Upper lobe of right lung (tissue), 1 donor: Measurements from ENCODE around the gene ABCG8. TPM values are rescaled to one million over a fixed set of nuclear protein-coding genes. Genes with fewer than 3 reads are reported as not detected.

Experiments
- ATAC-seq: fragments of 200-7000 bp; cut with Tn5 transposase; one replicate; pipeline ENCODE4 v1.9.1; 2020; ENCODE audit warnings: mild to moderate bottlenecking, moderate library complexity
- DNase-seq: peaks from one replicate; pipeline ENCODE4 v3.0.0-alpha.2; 2020
- H3K27ac ChIP-seq: fragments of 200-600 bp; one replicate; pipeline ENCODE4 v1.8.0; 2022
- H3K27me3 ChIP-seq: fragments of 200-600 bp; one replicate; pipeline ENCODE4 v1.8.0; 2022; ENCODE audit warnings: mild to moderate bottlenecking
- H3K36me3 ChIP-seq: fragments of 200-600 bp; one replicate; pipeline ENCODE4 v1.8.0; 2022
- H3K4me1 ChIP-seq: fragments of 200-600 bp; one replicate; pipeline ENCODE4 v1.8.0; 2022
- H3K4me3 ChIP-seq: fragments of 200-600 bp; one replicate; pipeline ENCODE4 v1.8.0; 2022; ENCODE audit warnings: mild to moderate bottlenecking
- H3K9me3 ChIP-seq: fragments of 200-600 bp; one replicate; pipeline ENCODE4 v1.8.0; 2022
- intact Hi-C: fragments of 100-400 bp; cut with DNase I; formaldehyde crosslinking; loops from one replicate; pipeline ENCODE4 v1.11.0; 2022
- total RNA-seq: library from RNA; stranded (reverse); fragmentation: NEBNext Ultra II Directional; extraction: Animal tissue kit (Norgen Biotek cat#: 25700); gene quantifications from one replicate; pipeline ENCODE4 v1.2.1, GENCODE V29; 2021
- TF ChIP-seq, protein P1 (sequence below): fragments of 200-600 bp; IDR thresholded peaks from one replicate; pipeline ENCODE4 v1.8.0; 2022; ENCODE audit warnings: antibody characterized with exemption
- donor health status: DM: no; HTN: yes; CAD: no; lungs with severe emphysema.

Gene ABCG8
- total RNA-seq, 1 donor from 2014 or later = not detected

DNA sequence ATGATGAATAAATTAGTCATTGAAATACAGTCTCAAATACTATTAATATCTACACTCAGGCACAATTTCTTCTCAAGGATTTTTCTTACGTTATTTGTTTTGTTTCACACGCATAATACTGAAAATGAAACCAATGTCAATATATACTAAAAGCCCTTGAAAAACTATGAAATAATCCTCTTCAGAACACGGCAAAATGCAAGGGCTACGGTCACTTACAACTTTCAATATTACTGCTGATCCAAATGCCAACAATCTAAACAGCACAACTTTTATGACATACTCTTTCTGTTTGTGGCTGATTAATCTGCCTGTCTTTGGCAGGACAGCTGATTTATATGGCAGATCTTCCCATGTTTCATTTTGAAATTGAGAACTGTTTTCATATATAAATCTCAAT, 88.7 kb downstream of the ABCG8 start:
- ATAC-seq (no peak), DNase-seq (no peak)
- Histone ChIP-seq H3K27me3 (no peaks in the 10 kb centered on the region), H3K36me3 (peaks cover 49% of the 10 kb centered on the region), H3K4me3 (no peak overlapping the region), H3K27ac (no peak overlapping the region), H3K9me3 (no peaks in the 10 kb centered on the region), H3K4me1 (no peaks in the 10 kb centered on the region)
- intact Hi-C loops = no loop called here
- TF ChIP-seq, protein P1, sequence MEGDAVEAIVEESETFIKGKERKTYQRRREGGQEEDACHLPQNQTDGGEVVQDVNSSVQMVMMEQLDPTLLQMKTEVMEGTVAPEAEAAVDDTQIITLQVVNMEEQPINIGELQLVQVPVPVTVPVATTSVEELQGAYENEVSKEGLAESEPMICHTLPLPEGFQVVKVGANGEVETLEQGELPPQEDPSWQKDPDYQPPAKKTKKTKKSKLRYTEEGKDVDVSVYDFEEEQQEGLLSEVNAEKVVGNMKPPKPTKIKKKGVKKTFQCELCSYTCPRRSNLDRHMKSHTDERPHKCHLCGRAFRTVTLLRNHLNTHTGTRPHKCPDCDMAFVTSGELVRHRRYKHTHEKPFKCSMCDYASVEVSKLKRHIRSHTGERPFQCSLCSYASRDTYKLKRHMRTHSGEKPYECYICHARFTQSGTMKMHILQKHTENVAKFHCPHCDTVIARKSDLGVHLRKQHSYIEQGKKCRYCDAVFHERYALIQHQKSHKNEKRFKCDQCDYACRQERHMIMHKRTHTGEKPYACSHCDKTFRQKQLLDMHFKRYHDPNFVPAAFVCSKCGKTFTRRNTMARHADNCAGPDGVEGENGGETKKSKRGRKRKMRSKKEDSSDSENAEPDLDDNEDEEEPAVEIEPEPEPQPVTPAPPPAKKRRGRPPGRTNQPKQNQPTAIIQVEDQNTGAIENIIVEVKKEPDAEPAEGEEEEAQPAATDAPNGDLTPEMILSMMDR = no peak

DNA sequence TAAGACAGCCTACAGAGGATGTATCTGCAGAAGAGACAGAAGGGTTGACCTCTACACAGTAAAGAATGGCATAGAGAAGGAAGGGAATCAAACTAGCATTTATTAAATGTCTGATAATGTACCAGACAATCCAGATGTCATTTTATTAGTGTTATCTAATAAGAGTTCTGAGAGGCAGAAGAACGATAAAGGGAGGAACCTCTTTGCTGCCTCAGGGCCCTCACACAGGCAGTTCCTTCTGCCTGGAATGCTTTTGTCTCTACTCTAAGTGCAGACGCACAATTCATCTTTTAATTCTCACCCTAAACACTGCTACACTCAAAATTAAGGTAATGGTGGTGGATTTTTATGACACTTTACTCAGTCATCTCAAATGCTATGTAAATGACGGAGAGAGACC, 92.5 kb downstream of the ABCG8 start:
- Histone ChIP-seq H3K9me3 (no peaks in the 10 kb centered on the region), H3K4me3 (no peak overlapping the region), H3K27me3 (no peaks in the 10 kb centered on the region), H3K27ac (no peak overlapping the region), H3K36me3 (peaks cover 42% of the 10 kb centered on the region), H3K4me1 (no peaks in the 10 kb centered on the region)
- DNase-seq (no peak), ATAC-seq (no peak)
- TF ChIP-seq, protein P1 = no peak
- intact Hi-C loops = no loop called here

Other genes starting within 250 kb of the ABCG8 start
- 32.9 TPM for gene THADA, start 242.9 kb upstream of the ABCG8 start, total RNA-seq
- gene PLEKHH2, start 201.7 kb upstream of the ABCG8 start, total RNA-seq = 53.8 TPM
- gene C1GALT1C1L, start 162.5 kb upstream of the ABCG8 start, total RNA-seq = 0.35 TPM
- 22.4 TPM for gene DYNC2LI1, start 64.9 kb upstream of the ABCG8 start, total RNA-seq
- not detected for gene ABCG5, start 132 bp upstream of the ABCG8 start, total RNA-seq
- 56.1 TPM for gene LRPPRC, start 157.0 kb downstream of the ABCG8 start, total RNA-seq